Skin of body (tissue), 3 donors: Measurements from ENCODE around the gene LSM2. TPM values are rescaled to one million over a fixed set of nuclear protein-coding genes. Genes with fewer than 3 reads are reported as not detected.

Experiments
- DNase-seq: peaks from one replicate; lab custom pipeline; 2025; lab: John Stamatoyannopoulos, UW
- small RNA-seq: library from RNA; depleted of rRNA; stranded (forward); fragments of <200 nt; gene quantifications from one replicate; pipeline ENCODE3, GENCODE V24; 2014; ENCODE audit warnings: low replicate concordance
- total RNA-seq: library from RNA; depleted of rRNA; stranded (reverse); fragments of >200 nt; gene quantifications from one replicate; pipeline ENCODE4 v1.2.3, GENCODE V29; 2014

Gene LSM2
- total RNA-seq, 1 donor from 2014 or later = 21.0 TPM

GRCh38 chr6:31750411-31751022 lies 56.2 kb downstream of the LSM2 start:
- no peak for DNase-seq

GRCh38 chr6:31749301-31750036 lies 57.3 kb downstream of the LSM2 start:
- no peak for DNase-seq

Small RNA genes lying within 50 kb of the gene (small RNA-seq; reads per million reads assigned to genes)
- gene MSH5-SAPCD1 (not detected), gene RF00019 (not detected), gene RNU6-850P (not detected), gene SAPCD1 (not detected), gene SNORD48 (93.5 reads per million, percentile 96 among the genes with 10 or more reads in this experiment), gene SNORD52 (not detected)

Other genes with a start within 250 kb of the LSM2 start
- gene LTA, start 234.7 kb downstream of the LSM2 start, total RNA-seq = not detected
- 1.9 TPM for gene TNF, start 231.4 kb downstream of the LSM2 start, total RNA-seq
- gene LTB, start 224.5 kb downstream of the LSM2 start, total RNA-seq = 1.6 TPM
- 7.6 TPM for gene LST1, start 220.7 kb downstream of the LSM2 start, total RNA-seq
- not detected for gene NCR3, start 214.0 kb downstream of the LSM2 start, total RNA-seq
- gene AIF1, start 191.7 kb downstream of the LSM2 start, total RNA-seq = 23.8 TPM
- 49.6 TPM for gene PRRC2A, start 186.3 kb downstream of the LSM2 start, total RNA-seq
- gene BAG6, start 154.3 kb downstream of the LSM2 start, total RNA-seq = 101 TPM
- 1.2 TPM for gene APOM, start 151.1 kb downstream of the LSM2 start, total RNA-seq
- 14.1 TPM for gene C6orf47, start 146.2 kb downstream of the LSM2 start, total RNA-seq
- gene GPANK1, start 142.0 kb downstream of the LSM2 start, total RNA-seq = 8.2 TPM
- gene CSNK2B, start 140.9 kb downstream of the LSM2 start, total RNA-seq = 75.8 TPM
- gene LY6G5B, start 137.0 kb downstream of the LSM2 start, total RNA-seq = 4.0 TPM
- gene LY6G5C, start 125.9 kb downstream of the LSM2 start, total RNA-seq = not detected
- gene ABHD16A, start 103.6 kb downstream of the LSM2 start, total RNA-seq = 36.0 TPM
- gene LY6G6F, start 100.1 kb downstream of the LSM2 start, total RNA-seq = not detected
- 10.3 TPM for gene LY6G6D, start 91.6 kb downstream of the LSM2 start, total RNA-seq
- 20.4 TPM for gene LY6G6C, start 85.2 kb downstream of the LSM2 start, total RNA-seq
- 0.59 TPM for gene MPIG6B, start 83.6 kb downstream of the LSM2 start, total RNA-seq
- 62.2 TPM for gene DDAH2, start 77.7 kb downstream of the LSM2 start, total RNA-seq
- gene CLIC1, start 70.4 kb downstream of the LSM2 start, total RNA-seq = 185 TPM
- gene MSH5, start 67.0 kb downstream of the LSM2 start, total RNA-seq = 9.1 TPM
- gene SAPCD1, start 44.3 kb downstream of the LSM2 start, total RNA-seq = 3.9 TPM
- 0.99 TPM for gene VWA7, start 29.6 kb downstream of the LSM2 start, total RNA-seq
- 29.1 TPM for gene VARS1, start 11.2 kb downstream of the LSM2 start, total RNA-seq
- 1.8 TPM for gene HSPA1L, start 8.3 kb upstream of the LSM2 start, total RNA-seq
- 213 TPM for gene HSPA1A, start 8.6 kb upstream of the LSM2 start, total RNA-seq
- 286 TPM for gene HSPA1B, start 20.8 kb upstream of the LSM2 start, total RNA-seq
- 19.0 TPM for gene NEU1, start 55.9 kb upstream of the LSM2 start, total RNA-seq
- gene SLC44A4, start 72.0 kb upstream of the LSM2 start, total RNA-seq = 0.10 TPM
- 25.6 TPM for gene EHMT2, start 90.7 kb upstream of the LSM2 start, total RNA-seq
- 3.9 TPM for gene ZBTB12, start 95.1 kb upstream of the LSM2 start, total RNA-seq
- 4.9 TPM for gene C2, start 120.8 kb upstream of the LSM2 start, total RNA-seq
- 2.2 TPM for gene CFB, start 139.1 kb upstream of the LSM2 start, total RNA-seq
- 46.1 TPM for gene NELFE, start 152.0 kb upstream of the LSM2 start, total RNA-seq
- 23.3 TPM for gene SKIC2, start 152.2 kb upstream of the LSM2 start, total RNA-seq
- gene DXO, start 165.2 kb upstream of the LSM2 start, total RNA-seq = 5.8 TPM
- gene C4A, start 175.1 kb upstream of the LSM2 start, total RNA-seq = 5.8 TPM
- 4.2 TPM for gene C4B, start 207.8 kb upstream of the LSM2 start, total RNA-seq
- gene CYP21A2, start 231.4 kb upstream of the LSM2 start, total RNA-seq = not detected